Suprapubic skin (tissue), 3 donors: Measurements from ENCODE around the gene FSIP1.

Source experiments
- POLR2A ChIP-seq, 2 donors: fragments of 450-650 bp; IDR thresholded peaks; one replicate each; pipeline ENCODE4 v1.6.1; 2017; ENCODE audit warnings: antibody characterized with exemption in 2 of 2, mild to moderate bottlenecking in 2 of 2, moderate library complexity in 2 of 2
- TF ChIP-seq, protein P1 (sequence below), 2 donors: fragments of 200-600 bp in 1 of 2; fragments of 450-650 bp in 1 of 2; sonication (generic) in 1 of 2; IDR thresholded peaks; one replicate each; pipeline ENCODE4 v1.5.1; 2016 to 2019; ENCODE audit warnings: antibody characterized with exemption in 2 of 2, mild to moderate bottlenecking in 1 of 2, moderate library complexity in 1 of 2

DNA sequence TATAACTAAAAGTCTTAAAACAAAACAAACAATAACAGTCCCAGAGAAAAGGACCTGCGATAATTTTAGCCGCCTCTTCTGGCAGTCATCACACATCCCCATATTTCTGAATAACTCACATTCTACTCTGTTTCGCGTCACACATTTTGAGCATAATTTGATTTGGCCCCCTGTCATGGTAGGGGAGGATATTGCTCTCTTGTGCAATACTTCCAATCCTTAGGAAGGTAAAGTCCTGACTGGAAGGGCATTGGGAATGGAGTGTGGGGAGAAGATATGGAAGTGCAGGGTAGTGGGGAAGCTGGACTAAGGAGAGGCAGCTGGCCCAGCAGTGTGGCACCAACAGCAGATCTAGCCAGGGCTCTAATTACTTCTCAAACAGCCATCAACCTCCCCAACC is 11.3 kb upstream of the FSIP1 start:
- no peak for TF ChIP-seq POLR2A (IDR thresholded peaks at IDR 0.05)
- TF ChIP-seq, protein P1, sequence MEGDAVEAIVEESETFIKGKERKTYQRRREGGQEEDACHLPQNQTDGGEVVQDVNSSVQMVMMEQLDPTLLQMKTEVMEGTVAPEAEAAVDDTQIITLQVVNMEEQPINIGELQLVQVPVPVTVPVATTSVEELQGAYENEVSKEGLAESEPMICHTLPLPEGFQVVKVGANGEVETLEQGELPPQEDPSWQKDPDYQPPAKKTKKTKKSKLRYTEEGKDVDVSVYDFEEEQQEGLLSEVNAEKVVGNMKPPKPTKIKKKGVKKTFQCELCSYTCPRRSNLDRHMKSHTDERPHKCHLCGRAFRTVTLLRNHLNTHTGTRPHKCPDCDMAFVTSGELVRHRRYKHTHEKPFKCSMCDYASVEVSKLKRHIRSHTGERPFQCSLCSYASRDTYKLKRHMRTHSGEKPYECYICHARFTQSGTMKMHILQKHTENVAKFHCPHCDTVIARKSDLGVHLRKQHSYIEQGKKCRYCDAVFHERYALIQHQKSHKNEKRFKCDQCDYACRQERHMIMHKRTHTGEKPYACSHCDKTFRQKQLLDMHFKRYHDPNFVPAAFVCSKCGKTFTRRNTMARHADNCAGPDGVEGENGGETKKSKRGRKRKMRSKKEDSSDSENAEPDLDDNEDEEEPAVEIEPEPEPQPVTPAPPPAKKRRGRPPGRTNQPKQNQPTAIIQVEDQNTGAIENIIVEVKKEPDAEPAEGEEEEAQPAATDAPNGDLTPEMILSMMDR (IDR thresholded peaks at IDR 0.05): no peak
